Left hindlimb (tissue), 1 donor: ENCODE results near the gene NCLN.
"Not testable (repeated sequence)": the region's sequence is repeated elsewhere in the genome, so short reads cannot be mapped to it uniquely, and the experiment has no call there.

Experiments
- DNase-seq: peaks from one replicate; pipeline ENCODE4 v3.0.0-alpha.2; 2018

NCLN gene

DNA sequence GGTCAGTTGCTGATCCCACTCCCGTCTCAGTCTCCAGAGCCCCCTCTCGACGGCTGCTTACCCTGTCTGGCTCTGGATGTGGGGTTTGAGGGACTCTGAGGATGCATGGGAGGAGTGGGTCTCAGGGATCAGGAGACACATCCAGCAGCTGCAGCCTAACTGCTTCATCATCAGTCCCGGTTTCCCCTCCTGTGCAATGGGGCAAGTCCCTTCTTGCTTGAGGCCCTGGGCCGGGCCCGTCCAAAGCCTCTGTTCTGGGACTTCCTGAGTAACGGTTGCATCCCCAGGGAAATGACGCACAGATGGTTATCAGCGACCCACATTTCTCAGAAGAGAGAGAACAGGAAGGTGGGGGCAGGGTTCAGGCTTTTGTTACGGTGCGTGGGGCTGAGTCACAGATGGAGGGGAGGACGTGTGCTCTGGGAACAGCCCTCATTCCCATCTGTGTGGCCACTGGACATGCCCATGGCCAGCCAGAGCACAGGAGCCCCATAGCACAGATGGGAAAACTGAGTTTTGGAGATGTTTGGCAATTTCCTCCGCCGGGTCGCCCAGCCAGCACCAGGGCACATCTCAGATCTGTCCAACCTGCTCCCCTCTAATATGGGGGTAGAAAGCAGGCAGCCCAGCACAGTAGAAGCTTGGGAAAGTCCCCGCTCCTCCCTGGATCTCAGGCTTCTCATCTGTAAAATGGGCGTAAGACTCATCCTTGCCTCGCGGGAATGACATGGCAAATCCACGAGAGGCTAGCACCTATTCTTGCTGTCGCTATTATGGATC is 30.6 kb upstream of the NCLN start:
- no peak for DNase-seq

DNA sequence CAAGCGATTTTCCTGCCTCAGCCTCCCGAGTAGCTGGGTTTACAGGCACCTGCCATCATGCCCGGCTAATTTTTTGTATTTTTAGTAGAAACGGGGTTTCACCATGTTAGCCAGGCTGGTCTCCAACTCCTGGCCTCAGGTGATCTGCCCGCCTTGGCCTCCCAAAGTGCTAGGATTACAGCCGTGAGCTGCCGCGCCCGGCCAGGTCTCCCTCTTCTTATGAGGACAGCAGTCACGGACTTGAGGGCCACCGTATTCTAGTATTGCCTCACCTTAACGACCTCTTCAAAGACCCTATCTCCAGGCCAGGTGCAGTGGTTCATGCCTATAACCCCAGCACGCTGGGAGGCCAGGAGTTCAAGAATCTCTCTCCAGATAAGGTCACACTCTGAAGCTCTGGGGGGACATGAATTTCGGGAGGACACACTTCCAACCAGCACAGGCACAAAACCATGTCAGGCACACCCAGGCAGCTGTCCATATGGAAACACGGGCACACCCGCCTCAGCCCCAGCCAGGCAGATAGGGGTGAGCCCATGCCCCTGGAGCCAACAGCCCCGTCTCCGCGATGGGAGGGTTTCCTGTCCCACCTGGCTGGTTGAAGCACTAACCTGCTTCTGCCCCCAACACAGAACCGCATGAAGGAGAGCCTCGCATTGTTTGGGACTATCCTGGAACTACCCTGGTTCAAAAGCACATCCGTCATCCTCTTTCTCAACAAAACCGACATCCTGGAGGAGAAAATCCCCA is 28.5 kb upstream of the NCLN start:
- no peak for DNase-seq

DNA sequence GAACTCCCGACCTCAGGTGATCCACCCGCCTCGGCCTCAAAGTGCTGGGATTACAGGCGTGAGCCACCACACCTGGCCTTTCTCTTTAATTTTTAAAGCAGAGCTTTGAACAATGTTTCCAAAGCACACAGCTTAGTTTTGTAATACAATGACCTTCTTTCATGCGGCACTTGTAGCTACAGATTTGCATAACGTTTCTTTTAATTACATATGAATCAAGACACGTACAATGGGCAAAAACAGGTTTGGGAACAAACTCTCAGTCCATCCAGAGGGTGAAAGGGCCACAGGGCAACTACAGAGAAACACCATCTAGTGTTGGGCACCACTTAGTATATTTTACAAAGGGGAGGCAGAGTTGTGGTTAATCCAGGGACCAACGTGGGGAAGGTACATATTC is 26.2 kb upstream of the NCLN start:
- no peak for DNase-seq

DNA sequence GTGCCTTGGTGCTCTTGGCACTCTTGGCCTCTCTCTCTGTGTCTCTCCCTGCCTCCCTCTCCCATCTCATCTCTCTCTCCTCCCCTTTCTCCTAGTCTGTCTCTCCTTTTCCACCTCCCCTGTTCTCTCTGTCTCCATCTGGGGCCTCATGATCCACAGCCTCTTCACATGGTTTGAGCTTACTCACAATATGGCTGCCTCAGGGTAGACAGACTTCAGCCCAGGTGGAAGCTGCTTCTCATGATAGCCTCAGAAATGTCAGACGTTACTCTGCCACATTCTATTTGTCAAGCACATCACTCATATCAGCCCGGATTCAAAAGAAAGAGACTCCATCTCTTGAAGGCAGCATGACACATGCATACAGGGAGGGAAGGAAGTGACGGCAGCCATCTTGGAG is 25.5 kb upstream of the NCLN start:
- no peak for DNase-seq

DNA sequence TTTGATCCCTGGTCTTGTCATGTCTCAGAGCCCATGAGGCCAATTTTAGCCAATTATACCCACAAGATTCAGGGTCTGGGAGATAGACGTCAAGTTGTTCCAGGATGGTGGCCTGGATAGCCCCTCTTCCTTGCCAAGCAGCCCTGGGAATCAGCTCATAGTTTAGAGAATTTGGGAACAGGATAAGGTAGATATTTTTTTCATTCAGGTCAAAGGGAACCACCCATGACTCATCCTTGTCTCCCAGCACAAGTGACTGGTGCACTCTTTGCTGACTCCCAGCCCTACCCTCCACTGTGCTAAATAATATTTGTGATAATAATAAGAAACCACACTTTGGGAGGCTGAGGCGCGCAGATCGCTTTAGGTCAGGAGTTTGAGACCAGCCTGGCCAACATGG is 24.3 kb upstream of the NCLN start:
- DNase-seq, result no peak

DNA sequence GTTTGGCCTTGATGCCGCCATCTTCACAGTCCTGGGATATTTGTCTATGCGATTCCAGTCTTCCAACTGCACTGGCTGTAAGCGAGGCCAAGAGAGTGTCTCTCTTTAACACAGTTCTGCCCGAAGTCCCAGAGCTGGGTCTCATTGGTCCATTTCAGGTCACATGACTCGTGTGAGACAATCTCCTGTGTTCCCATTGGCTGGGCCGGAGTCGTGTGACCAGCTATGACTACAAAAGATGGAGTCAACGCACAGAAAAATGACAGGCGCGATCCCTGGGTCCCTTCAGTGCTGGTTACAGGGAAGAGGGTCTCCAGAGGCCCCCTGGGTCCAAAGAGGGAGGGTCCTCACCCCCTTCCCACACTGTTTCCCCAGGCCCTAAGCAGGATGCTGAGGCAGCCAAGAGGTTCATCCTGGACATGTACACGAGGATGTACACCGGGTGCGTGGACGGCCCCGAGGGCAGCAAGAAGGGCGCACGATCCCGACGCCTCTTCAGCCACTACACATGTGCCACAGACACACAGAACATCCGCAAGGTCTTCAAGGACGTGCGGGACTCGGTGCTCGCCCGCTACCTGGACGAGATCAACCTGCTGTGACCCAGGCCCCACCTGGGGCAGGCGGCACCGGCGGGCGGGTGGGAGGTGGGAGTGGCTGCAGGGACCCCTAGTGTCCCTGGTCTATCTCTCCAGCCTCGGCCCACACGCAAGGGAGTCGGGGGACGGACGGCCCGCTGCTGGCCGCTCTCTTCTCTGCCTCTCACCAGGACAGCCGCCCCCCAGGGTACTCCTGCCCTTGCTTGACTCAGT is 23.1 kb upstream of the NCLN start:
- no peak for DNase-seq

DNA sequence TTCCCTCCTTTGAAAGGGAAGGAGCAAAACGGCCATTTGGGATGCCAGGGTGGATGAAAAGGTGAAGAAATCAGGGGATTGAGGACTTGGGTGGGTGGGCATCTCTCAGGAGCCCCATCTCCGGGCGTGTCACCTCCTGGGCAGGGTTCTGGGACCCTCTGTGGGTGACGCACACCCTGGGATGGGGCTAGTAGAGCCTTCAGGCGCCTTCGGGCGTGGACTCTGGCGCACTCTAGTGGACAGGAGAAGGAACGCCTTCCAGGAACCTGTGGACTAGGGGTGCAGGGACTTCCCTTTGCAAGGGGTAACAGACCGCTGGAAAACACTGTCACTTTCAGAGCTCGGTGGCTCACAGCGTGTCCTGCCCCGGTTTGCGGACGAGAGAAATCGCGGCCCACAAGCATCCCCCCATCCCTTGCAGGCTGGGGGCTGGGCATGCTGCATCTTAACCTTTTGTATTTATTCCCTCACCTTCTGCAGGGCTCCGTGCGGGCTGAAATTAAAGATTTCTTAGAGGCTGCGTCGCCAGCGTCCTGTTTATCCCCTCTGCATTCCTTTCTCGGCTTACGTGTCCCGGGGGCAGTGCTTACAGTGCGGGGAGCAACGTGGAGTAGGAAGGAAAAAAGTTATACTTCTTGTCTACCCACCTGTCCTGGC is 22.4 kb upstream of the NCLN start:
- no peak for DNase-seq

DNA sequence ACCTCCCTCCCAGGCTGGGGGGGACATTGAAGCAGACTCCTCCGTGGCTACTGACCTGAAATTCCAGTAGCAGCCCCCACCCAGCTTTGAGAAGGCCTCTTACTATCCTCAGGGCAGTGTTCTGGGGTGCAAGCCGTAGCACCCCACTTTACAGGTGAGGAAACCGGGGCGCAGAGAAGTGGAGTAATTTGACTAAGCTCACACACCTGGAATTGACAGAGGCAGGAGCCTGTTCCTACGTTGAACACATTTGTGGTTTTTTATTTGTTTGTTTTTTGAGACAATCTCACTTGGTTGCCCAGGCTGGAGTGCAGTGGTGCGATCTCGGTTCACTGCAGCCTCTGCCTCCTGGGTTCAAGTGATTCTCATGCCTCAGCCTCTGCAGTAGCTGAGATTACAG is 21.8 kb upstream of the NCLN start:
- no peak for DNase-seq

DNA sequence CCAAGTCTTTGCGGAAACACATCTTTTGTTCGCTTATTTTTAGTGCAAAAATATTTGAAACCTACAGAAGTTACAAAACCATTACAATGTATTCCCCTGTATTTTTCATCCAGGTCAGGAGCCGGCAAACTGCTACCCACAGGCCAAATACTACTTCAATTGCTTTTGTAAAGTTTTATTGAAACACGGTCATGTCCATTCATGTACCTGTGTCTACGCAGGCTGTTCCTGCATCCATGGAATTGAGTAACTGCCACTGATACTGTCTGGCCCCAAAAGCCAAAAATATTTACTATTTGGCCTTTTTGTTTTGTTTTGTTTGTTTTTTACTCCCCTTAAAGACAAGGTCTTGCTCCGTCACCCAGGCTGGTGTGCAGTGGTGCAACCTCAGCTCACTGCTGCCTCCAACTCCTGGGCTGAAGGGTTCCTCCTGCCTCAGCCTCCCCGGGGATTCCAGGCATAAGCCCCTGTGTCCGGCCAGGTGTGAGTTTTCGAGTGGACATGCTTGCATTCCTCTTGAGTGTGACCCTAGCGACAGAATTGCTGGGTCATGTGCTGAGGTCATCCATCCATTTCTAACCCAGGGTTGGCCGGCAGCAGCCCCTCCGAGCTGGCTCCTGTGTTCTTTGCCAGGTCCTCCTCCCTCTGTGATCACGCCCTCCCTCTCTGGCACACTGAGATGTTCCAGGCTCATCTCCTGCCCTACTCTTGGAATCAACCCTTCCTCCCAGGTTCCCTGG is 18.0 kb upstream of the NCLN start:
- DNase-seq, result no peak

DNA sequence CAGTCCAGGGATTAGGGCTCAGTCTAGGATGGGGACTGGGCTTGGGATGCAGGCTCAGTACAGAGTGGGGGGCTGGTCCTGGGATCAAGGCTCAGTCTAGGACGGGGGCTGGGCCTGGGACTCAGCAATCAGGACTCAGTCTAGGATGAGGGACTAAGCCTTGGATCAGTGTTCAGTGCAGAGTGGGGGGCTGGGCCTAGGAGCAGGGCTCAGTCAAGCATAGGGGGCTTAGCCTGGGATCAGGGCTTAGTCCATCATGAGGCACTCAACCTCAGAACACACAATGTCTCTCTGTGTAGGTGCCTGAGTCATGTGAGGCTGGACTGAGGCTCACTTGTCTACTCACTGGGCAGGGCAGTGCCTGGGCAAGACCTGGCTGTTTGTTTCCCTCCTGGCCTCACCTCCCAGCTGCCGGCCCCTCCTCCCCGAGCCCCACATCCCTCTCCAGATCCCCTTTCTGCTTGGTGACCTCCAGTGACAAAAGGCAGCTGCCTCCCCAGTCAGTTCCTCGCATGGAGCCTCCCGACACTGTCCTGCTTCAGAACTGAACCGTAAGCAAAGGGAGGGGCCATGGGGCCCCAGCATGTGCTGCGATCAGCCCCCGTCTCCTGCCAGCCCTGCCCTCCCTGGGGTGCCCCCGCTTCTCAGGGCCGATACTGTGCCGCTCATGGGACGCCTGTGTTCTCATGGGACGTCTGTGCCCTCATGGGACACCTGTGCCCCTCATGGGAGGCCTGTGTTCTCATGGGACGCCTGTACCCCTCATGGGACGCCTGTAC is 13.6 kb upstream of the NCLN start:
- DNase-seq, result no peak

DNA sequence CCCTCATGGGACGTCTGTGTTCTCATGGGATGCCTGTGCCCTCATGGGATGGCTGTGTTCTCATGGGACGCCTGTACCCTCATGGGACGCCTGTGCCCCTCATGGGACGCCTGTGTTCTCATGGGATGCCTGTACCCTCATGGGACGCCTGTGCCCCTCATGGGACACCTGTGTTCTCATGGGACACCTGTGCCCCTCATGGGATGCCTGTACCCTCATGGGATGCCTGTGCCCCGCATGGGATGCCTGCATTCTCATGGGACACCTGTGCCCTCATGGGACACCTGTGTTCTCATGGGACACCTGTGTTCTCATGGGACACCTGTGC is 13.1 kb upstream of the NCLN start:
- DNase-seq, result not testable (repeated sequence)

DNA sequence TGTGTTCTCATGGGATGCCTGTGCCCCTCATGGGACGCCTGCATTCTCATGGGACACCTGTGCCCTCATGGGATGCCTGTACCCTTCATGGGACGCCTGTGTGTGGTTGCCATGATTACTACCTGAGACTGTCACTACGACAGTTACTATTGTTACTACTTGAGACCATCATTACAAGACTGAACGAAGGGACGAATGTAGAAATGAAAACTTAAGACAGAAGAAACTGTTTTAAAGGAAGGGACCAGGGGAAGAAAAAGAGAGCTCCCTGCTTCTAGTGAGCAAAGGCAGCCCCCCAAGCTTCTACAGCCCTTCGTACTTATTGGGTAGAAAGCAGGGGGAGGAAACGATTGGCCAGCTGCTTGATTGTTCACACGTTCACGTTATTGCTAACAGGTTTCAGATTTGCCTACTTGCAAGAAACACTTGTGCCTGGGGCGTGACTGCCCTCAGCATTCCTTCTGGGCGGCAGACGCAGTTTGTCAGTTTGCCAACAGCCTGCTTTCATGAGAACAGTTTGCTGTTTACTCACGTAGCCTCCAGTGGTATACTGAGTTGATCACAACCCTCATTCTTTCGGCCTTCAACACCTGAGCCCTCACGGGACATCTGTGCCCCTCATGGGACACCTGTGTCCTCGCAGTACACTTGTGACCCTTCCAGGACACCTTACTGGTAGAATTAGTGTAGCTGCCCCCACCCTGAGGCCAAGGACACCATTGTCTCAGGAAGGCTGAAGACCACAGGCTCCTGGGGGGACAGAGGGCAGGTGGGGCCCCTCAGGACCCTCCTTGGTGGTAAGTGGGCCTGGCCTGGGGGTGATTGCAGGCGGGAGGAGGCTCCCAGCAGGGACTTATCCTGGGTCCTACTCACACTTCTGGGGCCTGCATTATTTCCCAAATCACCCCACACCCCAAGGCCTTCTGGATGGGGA is 9.7 kb upstream of the NCLN start:
- DNase-seq, result no peak

DNA sequence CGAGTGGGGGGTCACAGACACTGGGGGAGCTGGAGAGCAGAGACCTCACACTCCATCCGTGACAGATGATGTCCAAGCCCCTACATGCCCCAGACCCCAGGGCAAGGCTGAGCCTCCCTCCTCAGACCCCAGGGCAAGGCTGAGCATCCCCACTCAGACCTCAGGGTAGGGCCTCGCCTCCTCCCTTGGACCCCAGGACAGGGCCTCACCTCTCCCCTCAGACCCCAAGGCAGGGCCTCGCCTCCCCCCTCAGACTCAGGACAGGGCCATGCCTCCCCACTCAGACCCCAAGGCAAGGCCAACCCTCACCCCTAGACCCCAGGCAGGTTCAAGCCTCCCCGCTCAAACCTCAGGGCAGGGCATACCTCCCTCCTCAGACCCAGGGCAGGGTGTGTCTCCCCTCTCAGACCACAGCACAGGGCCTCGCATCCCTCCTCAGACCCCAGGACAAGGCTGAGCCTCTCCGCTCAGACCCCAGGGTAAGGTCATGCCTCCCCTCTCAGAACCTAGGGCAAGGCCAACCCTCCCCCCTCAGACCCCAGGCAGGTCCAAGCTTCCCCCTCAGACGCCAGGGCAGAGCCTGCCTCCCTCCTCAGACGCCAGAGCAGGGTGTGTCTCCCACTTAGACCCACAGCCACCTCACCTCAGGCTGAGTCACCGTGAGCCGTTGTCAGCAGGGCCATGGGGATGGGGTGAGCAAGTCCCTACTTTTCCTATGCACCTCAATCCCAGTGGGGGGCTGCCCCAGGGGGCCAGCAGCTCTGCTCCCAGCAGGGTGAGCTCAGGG is 8.8 kb upstream of the NCLN start:
- DNase-seq, result no peak

DNA sequence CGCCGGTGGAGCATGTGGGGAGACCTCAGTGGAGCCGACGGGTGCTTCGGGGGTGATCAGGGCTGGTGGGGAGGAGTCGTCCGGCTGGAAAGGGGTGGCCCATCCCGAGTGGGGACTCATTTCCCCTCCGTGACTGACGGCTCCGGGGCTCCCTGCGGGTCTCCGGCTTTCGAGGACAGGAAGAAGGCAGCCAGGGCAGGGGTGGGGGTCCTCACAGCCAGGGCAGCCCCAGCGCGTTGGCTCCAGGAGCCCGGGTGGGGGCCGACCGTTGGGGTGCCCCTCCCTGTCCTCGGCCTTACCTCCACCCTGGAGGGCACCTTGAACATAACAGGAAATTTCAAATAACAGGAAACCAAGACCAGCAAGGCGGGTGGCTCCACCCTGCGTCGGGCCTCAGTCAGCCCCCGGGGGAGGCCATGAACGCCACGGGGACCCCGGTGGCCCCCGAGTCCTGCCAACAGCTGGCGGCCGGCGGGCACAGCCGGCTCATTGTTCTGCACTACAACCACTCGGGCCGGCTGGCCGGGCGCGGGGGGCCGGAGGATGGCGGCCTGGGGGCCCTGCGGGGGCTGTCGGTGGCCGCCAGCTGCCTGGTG is 7.3 kb upstream of the NCLN start, which contains the start of gene S1PR4:
Gene S1PR4 (plus strand): TSS at position 393 of the 596 bp plus-strand sequence. CDS start 24 bp downstream, at position 417.
- DNase-seq, result no peak

DNA sequence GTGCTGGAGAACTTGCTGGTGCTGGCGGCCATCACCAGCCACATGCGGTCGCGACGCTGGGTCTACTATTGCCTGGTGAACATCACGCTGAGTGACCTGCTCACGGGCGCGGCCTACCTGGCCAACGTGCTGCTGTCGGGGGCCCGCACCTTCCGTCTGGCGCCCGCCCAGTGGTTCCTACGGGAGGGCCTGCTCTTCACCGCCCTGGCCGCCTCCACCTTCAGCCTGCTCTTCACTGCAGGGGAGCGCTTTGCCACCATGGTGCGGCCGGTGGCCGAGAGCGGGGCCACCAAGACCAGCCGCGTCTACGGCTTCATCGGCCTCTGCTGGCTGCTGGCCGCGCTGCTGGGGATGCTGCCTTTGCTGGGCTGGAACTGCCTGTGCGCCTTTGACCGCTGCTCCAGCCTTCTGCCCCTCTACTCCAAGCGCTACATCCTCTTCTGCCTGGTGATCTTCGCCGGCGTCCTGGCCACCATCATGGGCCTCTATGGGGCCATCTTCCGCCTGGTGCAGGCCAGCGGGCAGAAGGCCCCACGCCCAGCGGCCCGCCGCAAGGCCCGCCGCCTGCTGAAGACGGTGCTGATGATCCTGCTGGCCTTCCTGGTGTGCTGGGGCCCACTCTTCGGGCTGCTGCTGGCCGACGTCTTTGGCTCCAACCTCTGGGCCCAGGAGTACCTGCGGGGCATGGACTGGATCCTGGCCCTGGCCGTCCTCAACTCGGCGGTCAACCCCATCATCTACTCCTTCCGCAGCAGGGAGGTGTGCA is 6.6 kb upstream of the NCLN start:
- no peak for DNase-seq

DNA sequence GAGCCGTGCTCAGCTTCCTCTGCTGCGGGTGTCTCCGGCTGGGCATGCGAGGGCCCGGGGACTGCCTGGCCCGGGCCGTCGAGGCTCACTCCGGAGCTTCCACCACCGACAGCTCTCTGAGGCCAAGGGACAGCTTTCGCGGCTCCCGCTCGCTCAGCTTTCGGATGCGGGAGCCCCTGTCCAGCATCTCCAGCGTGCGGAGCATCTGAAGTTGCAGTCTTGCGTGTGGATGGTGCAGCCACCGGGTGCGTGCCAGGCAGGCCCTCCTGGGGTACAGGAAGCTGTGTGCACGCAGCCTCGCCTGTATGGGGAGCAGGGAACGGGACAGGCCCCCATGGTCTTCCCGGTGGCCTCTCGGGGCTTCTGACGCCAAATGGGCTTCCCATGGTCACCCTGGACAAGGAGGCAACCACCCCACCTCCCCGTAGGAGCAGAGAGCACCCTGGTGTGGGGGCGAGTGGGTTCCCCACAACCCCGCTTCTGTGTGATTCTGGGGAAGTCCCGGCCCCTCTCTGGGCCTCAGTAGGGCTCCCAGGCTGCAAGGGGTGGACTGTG is 5.9 kb upstream of the NCLN start:
- no peak for DNase-seq

DNA sequence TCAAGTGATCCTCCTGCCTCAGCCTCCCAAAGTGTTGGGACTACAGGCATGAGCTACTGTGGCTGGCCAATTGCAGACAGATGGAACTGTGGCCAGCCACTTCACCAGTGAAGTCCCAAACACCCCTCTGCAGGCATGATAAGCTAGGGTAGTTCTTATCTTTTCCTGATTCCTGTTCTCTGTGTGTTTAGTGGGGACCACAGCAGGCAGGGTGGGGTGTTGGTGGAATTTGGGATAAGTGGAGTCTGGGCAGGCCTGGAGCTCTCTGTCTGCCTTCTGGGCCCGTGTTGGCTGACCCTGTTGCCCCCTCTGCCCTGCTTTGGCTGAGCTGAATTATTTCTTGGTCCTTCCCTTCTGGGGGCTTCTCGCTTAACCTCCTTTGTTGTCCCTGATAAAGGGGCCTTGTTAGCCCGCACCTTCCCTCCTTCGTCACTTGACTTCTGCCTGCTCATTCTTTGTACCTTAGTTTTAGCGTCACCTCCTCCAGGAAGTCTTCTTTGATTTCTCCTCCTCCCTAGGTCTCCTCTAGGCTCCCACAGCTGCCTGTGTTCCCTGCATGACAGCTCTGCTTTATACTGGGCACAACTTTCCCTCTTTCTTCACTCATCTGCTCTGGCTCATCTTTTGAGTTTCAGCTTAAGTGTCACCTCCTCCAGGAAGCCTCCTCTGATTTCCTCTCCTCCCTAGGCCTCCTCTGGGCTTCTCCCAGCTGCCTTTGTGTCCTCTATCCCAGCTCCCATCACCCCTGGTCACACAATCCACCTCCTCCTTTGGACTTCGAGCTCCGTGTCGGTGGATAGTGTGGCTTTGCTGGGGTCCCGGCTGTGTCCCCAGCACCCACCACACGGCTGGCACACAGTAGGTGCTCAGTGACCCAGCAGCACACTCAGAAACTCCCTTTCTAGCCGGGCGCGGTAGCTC is 1.7 kb upstream of the NCLN start:
- no peak for DNase-seq
